DOHH2 (cell line): ENCODE results near the gene LRRC55.

Experiments
- H3F3A ChIP-seq: fragments of 200-600 bp; sonication (generic), shearing (Covaris generic); 2 replicates; pipeline ENCODE4 v1.6.0; 2016; ENCODE audit warnings: antibody characterized with exemption, mild to moderate bottlenecking; ENCODE audit not compliant: control insufficient read depth, insufficient read depth
- H3K27ac ChIP-seq: fragments of 200-600 bp; sonication (generic); 2 replicates; pipeline ENCODE4 v1.5.1; 2014; ENCODE audit warnings: low read depth, mild to moderate bottlenecking, low read length, moderate library complexity
- H3K27me3 ChIP-seq: fragments of 200-600 bp; sonication (generic); 2 replicates; pipeline ENCODE4 v1.6.1; 2014; ENCODE audit warnings: mild to moderate bottlenecking, low read length, mixed read lengths; ENCODE audit not compliant: control insufficient read depth
- H3K36me3 ChIP-seq: fragments of 200-600 bp; sonication (generic); 2 replicates; pipeline ENCODE4 v1.6.1; 2014; ENCODE audit warnings: mild to moderate bottlenecking, low read length, moderate library complexity, mixed read lengths; ENCODE audit not compliant: control insufficient read depth
- H3K4me1 ChIP-seq: fragments of 200-600 bp; sonication (generic); 2 replicates; pipeline ENCODE4 v1.6.1; 2014; ENCODE audit warnings: mild to moderate bottlenecking, low read length, mixed read lengths; ENCODE audit not compliant: control insufficient read depth
- H3K4me2 ChIP-seq: fragments of 200-600 bp; sonication (generic); 2 replicates; pipeline ENCODE4 v1.6.0; 2014; ENCODE audit warnings: mild to moderate bottlenecking, low read length, moderate library complexity
- H3K4me3 ChIP-seq: fragments of 200-600 bp; sonication (generic); 2 replicates; pipeline ENCODE4 v1.5.1; 2014; ENCODE audit warnings: mild to moderate bottlenecking, low read length, mixed read lengths
- H3K79me2 ChIP-seq: fragments of 200-600 bp; sonication (generic); 2 replicates; pipeline ENCODE4 v1.6.1; 2014; ENCODE audit warnings: mild to moderate bottlenecking, low read length, mixed read lengths; ENCODE audit not compliant: control insufficient read depth
- H3K9me2 ChIP-seq: fragments of 200-600 bp; sonication (generic); replicated peaks from 2 replicates; pipeline ENCODE4 v1.6.1; 2014; ENCODE audit warnings: mild to moderate bottlenecking, low read length, mixed read lengths; ENCODE audit not compliant: control insufficient read depth
- H3K9me3 ChIP-seq: fragments of 200-600 bp; sonication (generic); 2 replicates; pipeline ENCODE4 v1.6.1; 2014; ENCODE audit warnings: antibody characterized with exemption, low read length, mixed read lengths; ENCODE audit not compliant: control insufficient read depth, insufficient read depth
- H4K20me1 ChIP-seq: fragments of 200-600 bp; sonication (generic); 2 replicates; pipeline ENCODE4 v1.6.0; 2014; ENCODE audit warnings: low read depth, mild to moderate bottlenecking, antibody characterized with exemption, low read length, moderate library complexity; ENCODE audit not compliant: control insufficient read depth, insufficient read depth
- EZH2phosphoT487 ChIP-seq: fragments of 200-600 bp; sonication (generic); IDR thresholded peaks from 2 replicates; pipeline ENCODE4 v1.6.1; 2017; ENCODE audit warnings: borderline replicate concordance, mild to moderate bottlenecking, antibody characterized with exemption, low read length, moderate library complexity, mixed read lengths
- TF ChIP-seq, protein P1 (sequence below): fragments of 200-600 bp; sonication (generic); IDR thresholded peaks from one replicate; pipeline ENCODE4 v1.5.1; 2014; ENCODE audit warnings: antibody characterized with exemption, mild to moderate bottlenecking, low read depth, low read length; ENCODE audit not compliant: poor library complexity, severe bottlenecking

LRRC55 gene

DNA sequence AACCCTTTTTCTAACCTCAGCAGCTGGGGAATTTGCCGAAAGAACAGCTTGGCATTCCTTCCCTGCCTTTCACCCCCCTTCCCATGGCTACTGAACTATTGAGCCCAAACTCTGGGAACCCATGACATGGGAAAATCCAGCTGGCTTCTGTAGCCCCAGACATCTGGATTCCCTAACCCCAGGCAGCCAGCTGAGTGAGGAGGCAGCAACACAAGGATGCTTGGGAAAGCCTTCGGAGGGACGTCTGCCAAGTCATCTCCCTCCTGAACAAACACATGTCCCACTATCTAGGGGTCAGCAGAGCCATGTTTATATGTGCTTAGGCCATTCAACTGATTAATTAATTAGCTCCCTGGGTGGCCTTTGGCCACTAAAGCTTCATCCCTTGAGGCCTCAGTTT is 21.6 kb downstream of the LRRC55 start:
- Histone ChIP-seq H3K79me2 (no peaks in the 10 kb centered on the region), H3K4me1 (no peaks in the 10 kb centered on the region), H3K36me3 (no peaks in the 10 kb centered on the region), H3K27ac (no peak overlapping the region), H3K9me2 (no peaks in the 10 kb centered on the region), H3K4me2 (no peak overlapping the region), H4K20me1 (no peaks in the 10 kb centered on the region), H3F3A (no peaks in the 10 kb centered on the region), H3K27me3 (0 out of 2 replicates have a peak, but pooled peaks cover 2% of the 10 kb centered on the region), H3K9me3 (no peaks in the 10 kb centered on the region), H3K4me3 (no peak overlapping the region)
- TF ChIP-seq EZH2phosphoT487 = no peak
- TF ChIP-seq, protein P1, sequence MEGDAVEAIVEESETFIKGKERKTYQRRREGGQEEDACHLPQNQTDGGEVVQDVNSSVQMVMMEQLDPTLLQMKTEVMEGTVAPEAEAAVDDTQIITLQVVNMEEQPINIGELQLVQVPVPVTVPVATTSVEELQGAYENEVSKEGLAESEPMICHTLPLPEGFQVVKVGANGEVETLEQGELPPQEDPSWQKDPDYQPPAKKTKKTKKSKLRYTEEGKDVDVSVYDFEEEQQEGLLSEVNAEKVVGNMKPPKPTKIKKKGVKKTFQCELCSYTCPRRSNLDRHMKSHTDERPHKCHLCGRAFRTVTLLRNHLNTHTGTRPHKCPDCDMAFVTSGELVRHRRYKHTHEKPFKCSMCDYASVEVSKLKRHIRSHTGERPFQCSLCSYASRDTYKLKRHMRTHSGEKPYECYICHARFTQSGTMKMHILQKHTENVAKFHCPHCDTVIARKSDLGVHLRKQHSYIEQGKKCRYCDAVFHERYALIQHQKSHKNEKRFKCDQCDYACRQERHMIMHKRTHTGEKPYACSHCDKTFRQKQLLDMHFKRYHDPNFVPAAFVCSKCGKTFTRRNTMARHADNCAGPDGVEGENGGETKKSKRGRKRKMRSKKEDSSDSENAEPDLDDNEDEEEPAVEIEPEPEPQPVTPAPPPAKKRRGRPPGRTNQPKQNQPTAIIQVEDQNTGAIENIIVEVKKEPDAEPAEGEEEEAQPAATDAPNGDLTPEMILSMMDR = no peak

DNA sequence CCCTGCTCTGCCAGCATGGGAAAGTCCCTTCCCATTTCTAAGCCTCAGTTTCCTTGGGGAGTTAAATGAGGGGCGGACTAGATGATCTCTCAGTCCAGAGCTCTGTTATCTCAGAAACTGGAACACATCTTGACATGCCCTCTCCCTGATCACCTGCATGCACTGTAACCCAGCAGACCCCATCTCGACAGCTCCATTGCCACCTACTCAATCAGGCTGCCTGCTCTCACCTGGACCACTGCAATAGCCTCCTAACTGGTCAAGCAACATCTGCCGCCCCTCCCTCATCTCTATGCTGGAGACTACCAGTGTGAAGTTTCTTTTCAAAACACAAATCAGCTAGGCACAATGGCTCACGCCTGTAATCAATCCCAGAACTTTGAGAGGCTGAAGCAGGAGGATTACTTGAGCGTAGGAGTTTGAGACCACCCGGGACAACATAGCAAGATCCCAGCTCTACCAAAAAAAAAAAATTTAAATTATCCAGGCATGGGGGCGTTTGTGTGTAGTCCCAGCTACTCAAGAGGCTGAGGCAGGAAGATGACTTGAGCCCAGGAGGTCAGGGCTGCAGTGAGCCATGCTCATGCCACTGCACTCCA is 22.2 kb downstream of the LRRC55 start:
- H3K9me2 ChIP-seq = no peaks in the 10 kb centered on the region
- TF ChIP-seq EZH2phosphoT487 = no peak
- TF ChIP-seq, protein P1 = no peak
- H3K4me1 ChIP-seq = no peaks in the 10 kb centered on the region
- H3K27me3 ChIP-seq = 0 out of 2 replicates have a peak, but pooled peaks cover 2% of the 10 kb centered on the region
- H3K4me3 ChIP-seq = no peak overlapping the region
- H3K79me2 ChIP-seq = no peaks in the 10 kb centered on the region
- H3F3A ChIP-seq = no peaks in the 10 kb centered on the region
- no peaks in the 10 kb centered on the region for H3K36me3 ChIP-seq
- no peak overlapping the region for H3K27ac ChIP-seq
- H4K20me1 ChIP-seq = no peaks in the 10 kb centered on the region
- no peaks in the 10 kb centered on the region for H3K9me3 ChIP-seq
- H3K4me2 ChIP-seq = no peak overlapping the region

DNA sequence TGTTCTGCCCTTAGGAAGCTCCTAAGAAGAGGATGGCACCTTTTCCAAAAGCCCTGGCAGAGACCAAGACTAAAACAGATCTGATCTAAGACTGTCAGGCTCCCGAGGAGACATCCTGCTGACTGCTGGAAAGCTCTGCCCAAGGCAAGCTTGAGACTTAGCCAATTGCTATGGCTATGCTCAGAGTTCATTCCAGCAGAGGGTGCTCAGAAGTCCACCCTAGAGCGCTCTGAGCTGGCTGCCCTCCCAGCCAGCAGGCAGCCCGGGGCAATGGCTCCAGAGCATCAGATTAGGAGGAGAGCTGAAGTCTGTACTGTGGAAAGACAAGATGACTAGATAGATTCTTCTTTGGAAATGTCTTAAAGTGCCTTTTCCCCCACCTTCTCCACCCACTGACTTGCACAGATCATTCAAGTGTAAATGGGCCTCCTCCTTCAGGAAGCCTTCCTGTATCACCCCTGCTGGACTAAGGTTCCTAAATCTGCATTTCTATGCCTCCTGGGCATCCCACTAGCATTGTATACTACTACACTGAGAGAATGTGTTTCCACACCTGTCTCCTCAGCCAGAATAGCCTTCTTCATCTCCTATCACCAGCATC is 23.4 kb downstream of the LRRC55 start:
- TF ChIP-seq, protein P1 = no peak
- no peak for TF ChIP-seq EZH2phosphoT487
- H4K20me1 ChIP-seq = no peaks in the 10 kb centered on the region
- no peaks in the 10 kb centered on the region for H3F3A ChIP-seq
- no peaks in the 10 kb centered on the region for H3K9me2 ChIP-seq
- H3K4me2 ChIP-seq = no peak overlapping the region
- H3K4me1 ChIP-seq = no peaks in the 10 kb centered on the region
- no peaks in the 10 kb centered on the region for H3K9me3 ChIP-seq
- 0 out of 2 replicates have a peak, but pooled peaks cover 2% of the 10 kb centered on the region for H3K27me3 ChIP-seq
- no peaks in the 10 kb centered on the region for H3K36me3 ChIP-seq
- H3K27ac ChIP-seq = no peak overlapping the region
- no peak overlapping the region for H3K4me3 ChIP-seq
- no peaks in the 10 kb centered on the region for H3K79me2 ChIP-seq
